ENCODE data around the gene FCGBP.

The FCGBP gene

DNA sequence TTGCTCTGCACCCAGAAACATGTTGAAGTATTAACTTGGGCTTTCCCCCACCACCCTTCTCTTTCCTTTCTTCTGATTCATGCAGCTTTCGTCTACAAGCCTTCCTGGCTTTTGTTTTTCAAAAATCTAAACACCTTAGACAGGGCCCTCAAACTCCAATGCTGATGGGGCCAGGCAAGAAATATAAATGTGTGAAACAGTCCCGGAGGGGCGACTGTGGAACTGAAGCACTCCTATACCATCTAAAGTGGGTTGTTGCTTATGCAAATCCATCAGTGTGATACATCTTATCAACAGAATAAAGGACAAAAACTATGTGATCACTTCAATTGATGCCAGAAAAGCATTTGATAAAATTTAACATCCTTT is 6.1 kb downstream of the FCGBP start:
- Histone ChIP-seq H3K9me3 (ENCODE audit: severe bottlenecking) (no peaks in the 10 kb centered on the region), H3K36me3 (no peaks in the 10 kb centered on the region), H3K27ac (no peak overlapping the region), H3K27me3 (ENCODE audit: insufficient read depth, low read depth, severe bottlenecking) (peaks cover 5% of the 10 kb centered on the region), H3K4me3 (ENCODE audit: low read depth, low read length) (no peak overlapping the region)
- DNase-seq, result no peak
- TF ChIP-seq, protein P1, sequence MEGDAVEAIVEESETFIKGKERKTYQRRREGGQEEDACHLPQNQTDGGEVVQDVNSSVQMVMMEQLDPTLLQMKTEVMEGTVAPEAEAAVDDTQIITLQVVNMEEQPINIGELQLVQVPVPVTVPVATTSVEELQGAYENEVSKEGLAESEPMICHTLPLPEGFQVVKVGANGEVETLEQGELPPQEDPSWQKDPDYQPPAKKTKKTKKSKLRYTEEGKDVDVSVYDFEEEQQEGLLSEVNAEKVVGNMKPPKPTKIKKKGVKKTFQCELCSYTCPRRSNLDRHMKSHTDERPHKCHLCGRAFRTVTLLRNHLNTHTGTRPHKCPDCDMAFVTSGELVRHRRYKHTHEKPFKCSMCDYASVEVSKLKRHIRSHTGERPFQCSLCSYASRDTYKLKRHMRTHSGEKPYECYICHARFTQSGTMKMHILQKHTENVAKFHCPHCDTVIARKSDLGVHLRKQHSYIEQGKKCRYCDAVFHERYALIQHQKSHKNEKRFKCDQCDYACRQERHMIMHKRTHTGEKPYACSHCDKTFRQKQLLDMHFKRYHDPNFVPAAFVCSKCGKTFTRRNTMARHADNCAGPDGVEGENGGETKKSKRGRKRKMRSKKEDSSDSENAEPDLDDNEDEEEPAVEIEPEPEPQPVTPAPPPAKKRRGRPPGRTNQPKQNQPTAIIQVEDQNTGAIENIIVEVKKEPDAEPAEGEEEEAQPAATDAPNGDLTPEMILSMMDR (IDR thresholded peaks at IDR 0.05; ENCODE audit: low read depth, low read length), result no peak

DNA sequence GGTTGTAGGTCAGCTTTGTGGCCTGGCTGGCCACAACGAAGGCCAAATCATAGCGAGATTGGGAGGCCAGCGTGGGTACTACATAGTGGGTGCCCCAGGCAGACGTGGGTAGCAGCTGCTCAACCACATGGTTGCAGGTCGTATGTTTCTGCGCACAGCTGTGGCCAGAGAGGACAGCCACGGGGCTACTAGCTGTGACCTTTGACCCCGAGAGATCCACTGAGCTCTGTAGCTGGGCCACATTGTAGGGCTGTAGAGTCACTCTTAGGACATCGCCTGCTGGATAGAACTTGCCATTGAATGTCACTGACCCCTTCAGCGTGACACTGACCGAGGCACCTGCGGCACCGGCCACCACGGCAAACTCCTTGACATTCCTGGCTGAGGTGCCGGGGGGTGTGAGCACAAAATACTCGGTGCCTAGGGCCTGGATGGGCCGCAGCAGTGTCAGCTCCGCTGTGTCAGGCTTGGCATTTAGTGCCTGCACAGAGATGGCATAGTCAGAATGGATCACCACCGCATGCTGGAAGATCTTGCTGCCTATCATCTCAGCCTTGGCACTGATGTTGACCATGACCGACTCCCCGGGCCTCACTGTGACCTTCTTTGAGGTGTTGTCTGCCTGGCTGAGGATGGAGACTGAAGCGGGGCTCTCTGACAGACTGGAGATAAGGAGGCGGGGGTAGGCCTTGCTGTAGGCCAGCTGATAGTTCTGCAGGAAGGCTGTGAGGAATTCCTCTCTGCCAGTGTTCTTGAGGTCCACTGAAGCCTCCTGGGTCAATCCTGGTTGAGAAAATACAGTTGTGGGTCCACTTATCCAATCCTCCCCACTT is 6.7 kb downstream of the FCGBP start:
- no peak for DNase-seq
- no peaks in the 10 kb centered on the region for H3K9me3 ChIP-seq (ENCODE audit: severe bottlenecking)
- H3K27me3 ChIP-seq (ENCODE audit: insufficient read depth, low read depth, severe bottlenecking), result no peaks in the 10 kb centered on the region
- TF ChIP-seq, protein P1 (IDR thresholded peaks at IDR 0.05; ENCODE audit: low read depth, low read length), result no peak
- H3K36me3 ChIP-seq, result no peaks in the 10 kb centered on the region
- H3K27ac ChIP-seq, result no peak overlapping the region
- no peak overlapping the region for H3K4me3 ChIP-seq (ENCODE audit: low read depth, low read length)

DNA sequence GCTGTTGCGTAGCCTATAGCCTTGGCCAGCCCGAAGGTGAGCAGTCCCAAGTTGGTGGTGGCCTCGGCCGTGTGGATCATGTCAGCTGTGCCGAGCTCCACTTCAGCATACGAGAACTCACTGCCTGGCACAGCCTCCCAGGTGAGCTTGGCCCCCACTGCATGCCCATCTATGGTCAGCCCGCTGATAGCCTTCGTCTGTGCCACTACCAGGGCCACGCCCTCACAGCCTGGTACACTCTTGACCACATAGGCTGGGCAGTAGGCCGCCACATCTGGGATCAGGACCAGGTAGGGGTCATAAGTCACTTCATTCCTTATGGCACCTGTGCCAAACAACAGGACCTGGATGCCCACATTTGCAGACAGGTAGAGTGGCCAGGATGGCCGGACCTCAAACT is 7.4 kb downstream of the FCGBP start:
- H3K9me3 ChIP-seq (ENCODE audit: severe bottlenecking), result no peaks in the 10 kb centered on the region
- H3K27ac ChIP-seq, result no peak overlapping the region
- no peaks in the 10 kb centered on the region for H3K27me3 ChIP-seq (ENCODE audit: insufficient read depth, low read depth, severe bottlenecking)
- TF ChIP-seq, protein P1 (IDR thresholded peaks at IDR 0.05; ENCODE audit: low read depth, low read length), result no peak
- H3K36me3 ChIP-seq, result no peaks in the 10 kb centered on the region
- H3K4me3 ChIP-seq (ENCODE audit: low read depth, low read length), result no peak overlapping the region
- DNase-seq, result no peak

DNA sequence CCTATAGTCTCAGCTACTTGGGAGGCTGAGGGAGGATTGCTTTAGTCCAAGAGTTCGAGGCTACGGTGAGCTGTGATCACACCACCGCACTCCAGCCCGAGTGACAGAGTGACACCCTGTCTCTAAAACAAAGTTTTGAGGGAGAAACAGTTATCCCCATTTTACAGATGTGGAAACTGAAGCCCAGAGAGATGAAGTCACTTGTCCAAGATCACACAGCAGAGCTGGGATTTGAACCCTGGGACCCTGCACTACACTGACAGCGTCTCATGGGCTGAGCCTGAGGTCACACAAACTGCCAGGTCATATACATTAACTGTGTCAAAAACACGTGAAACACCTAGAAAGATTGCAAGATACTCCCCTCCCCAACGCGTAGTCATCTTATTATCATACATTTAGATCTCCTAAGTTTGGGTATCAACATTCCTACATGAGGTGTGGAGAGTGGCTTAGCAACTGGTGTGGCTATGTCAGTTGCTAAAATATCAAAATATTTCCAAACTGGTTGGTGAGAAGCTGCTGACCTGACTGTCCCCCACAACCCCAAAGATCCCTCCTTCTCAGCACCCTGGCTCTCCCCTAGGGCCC is 8.2 kb downstream of the FCGBP start:
- H3K9me3 ChIP-seq (ENCODE audit: severe bottlenecking), result no peaks in the 10 kb centered on the region
- no peak for DNase-seq
- TF ChIP-seq, protein P1 (IDR thresholded peaks at IDR 0.05; ENCODE audit: low read depth, low read length), result no peak

DNA sequence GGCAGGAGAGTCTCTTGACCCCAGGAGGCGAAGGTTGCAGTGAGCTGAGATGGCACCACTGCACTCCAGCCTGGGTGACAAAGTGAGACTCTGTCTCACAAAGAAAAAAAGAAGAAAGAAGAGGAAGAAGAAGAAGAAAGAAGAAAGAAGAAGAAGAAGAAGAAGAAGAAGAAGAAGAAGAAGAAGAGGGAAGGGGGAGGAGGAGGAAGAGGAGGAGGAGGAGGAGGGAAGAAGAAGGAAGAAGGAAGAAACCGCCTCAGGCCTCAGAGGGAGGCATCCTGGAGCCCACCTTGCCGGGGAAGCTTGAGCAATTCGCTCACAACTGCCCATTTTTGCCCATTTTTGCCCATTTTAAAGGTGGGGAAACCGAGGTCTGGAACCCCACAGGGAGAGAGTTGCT is 9.5 kb downstream of the FCGBP start:
- Histone ChIP-seq H3K4me3 (ENCODE audit: low read depth, low read length) (no peak overlapping the region), H3K27ac (no peak overlapping the region), H3K27me3 (ENCODE audit: insufficient read depth, low read depth, severe bottlenecking) (no peaks in the 10 kb centered on the region), H3K9me3 (ENCODE audit: severe bottlenecking) (no peaks in the 10 kb centered on the region), H3K36me3 (no peaks in the 10 kb centered on the region)
- DNase-seq, result no peak
- TF ChIP-seq, protein P1 (IDR thresholded peaks at IDR 0.05; ENCODE audit: low read depth, low read length), result no peak

More for the DNA sequence above, 8.2 kb downstream of the FCGBP start:
- H3K27me3 ChIP-seq (ENCODE audit: insufficient read depth, low read depth, severe bottlenecking), result no peaks in the 10 kb centered on the region
- no peak overlapping the region for H3K4me3 ChIP-seq (ENCODE audit: low read depth, low read length)
- no peaks in the 10 kb centered on the region for H3K36me3 ChIP-seq
- H3K27ac ChIP-seq, result no peak overlapping the region

Measured in WERI-Rb-1 (cell line).